IMR-90 (cell line): ENCODE results near the gene MYOF.

ENCODE experiments used
- CEBPB ChIP-seq: IDR thresholded peaks from 2 replicates; pipeline ENCODE4 v1.6.1; 2012; ENCODE audit warnings: low read depth, low read length, improper control_type of control experiment
- CHD1 ChIP-seq: IDR thresholded peaks from 2 replicates; pipeline ENCODE4 v1.6.1; 2012; ENCODE audit warnings: low read depth, low read length, improper control_type of control experiment
- CTCF ChIP-seq: conservative IDR thresholded peaks from 2 replicates; pipeline ENCODE4 v1.5.1; 2012; ENCODE audit warnings: mild to moderate bottlenecking, low read depth, low read length, improper control_type of control experiment
- ELK1 ChIP-seq: fragments of 150-350 bp; IDR thresholded peaks from 2 replicates; pipeline ENCODE4 v1.6.1; 2016; ENCODE audit warnings: low read depth, mild to moderate bottlenecking, low read length, moderate library complexity, borderline replicate concordance
- MAFK ChIP-seq: IDR thresholded peaks from 2 replicates; pipeline ENCODE4 v1.6.1; 2012; ENCODE audit warnings: low read depth, low read length, improper control_type of control experiment
- MAZ ChIP-seq: IDR thresholded peaks from 2 replicates; pipeline ENCODE4 v1.6.1; 2012; ENCODE audit warnings: low read depth, mild to moderate bottlenecking, low read length, improper control_type of control experiment, moderate library complexity, borderline replicate concordance
- MXI1 ChIP-seq: IDR thresholded peaks from 2 replicates; pipeline ENCODE4 v1.6.1; 2012; ENCODE audit warnings: low read depth, mild to moderate bottlenecking, low read length, moderate library complexity, borderline replicate concordance
- NFE2L2 ChIP-seq: fragments of 150-350 bp; IDR thresholded peaks from 2 replicates; pipeline ENCODE4 v1.6.1; 2016; ENCODE audit warnings: low read depth, mild to moderate bottlenecking, low read length
- POLR2A ChIP-seq: IDR thresholded peaks from 2 replicates; pipeline ENCODE4 v1.6.1; 2012; ENCODE audit warnings: mild to moderate bottlenecking, low read depth, low read length
- RAD21 ChIP-seq: IDR thresholded peaks from 2 replicates; pipeline ENCODE4 v1.6.1; 2012; ENCODE audit warnings: low read length, improper control_type of control experiment
- RCOR1 ChIP-seq: IDR thresholded peaks from 2 replicates; pipeline ENCODE4 v1.6.1; 2012; ENCODE audit warnings: mild to moderate bottlenecking, low read length, improper control_type of control experiment; ENCODE audit not compliant: insufficient replicate concordance
- RFX5 ChIP-seq: IDR thresholded peaks from 2 replicates; pipeline ENCODE4 v1.8.0; 2012; ENCODE audit warnings: low read depth, mild to moderate bottlenecking, low read length, moderate library complexity
- SMC3 ChIP-seq: fragments of 150-350 bp; IDR thresholded peaks from 2 replicates; pipeline ENCODE4 v1.6.1; 2016; ENCODE audit warnings: low read depth, mild to moderate bottlenecking, antibody characterized with exemption, low read length, moderate library complexity
- USF2 ChIP-seq: fragments of 150-350 bp; IDR thresholded peaks from 2 replicates; pipeline ENCODE4 v1.6.1; 2017; ENCODE audit warnings: mild to moderate bottlenecking, antibody characterized with exemption, low read length, low read depth

- TF ChIP-seq CTCF (no peak), MXI1 (no peak), MAFK (no peak), RAD21 (no peak), POLR2A (no peak), CEBPB (no peak), RFX5 (no peak), RCOR1 (no peak), SMC3 (no peak), MAZ (no peak), USF2 (no peak), NFE2L2 (no peak), CHD1 (no peak), ELK1 (no peak)
These were observed 111.2 kb downstream of the MYOF start for GRCh38 chr10:93370961-93371360.
